AG08396 (cell line): ENCODE data around the gene SIM2.

ENCODE experiments used
- DNase-seq: peaks from one replicate; pipeline ENCODE4 v3.0.0; 2012; ENCODE audit warnings: low spot score, mixed read lengths

The SIM2 gene

DNA sequence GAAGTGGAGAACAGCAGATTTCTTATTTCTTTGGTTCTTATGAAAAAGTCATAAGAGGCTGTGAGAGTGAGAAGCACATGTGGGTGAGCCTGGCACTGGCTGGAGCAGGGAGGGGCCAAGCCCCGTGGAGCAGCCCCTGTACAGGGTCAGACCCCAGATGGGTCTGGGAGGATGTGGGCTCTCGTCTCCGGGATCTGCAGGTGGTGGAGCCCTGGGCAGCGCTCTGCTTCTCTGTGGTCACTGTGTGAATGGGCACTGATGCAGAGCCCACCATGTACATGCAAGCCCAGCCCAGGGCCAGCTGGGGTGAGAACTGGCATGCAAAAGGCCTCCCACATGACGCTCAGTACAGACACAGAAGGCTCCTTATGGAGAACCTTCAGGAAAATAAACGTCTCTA is 67.6 kb downstream of the SIM2 start:
- no peak for DNase-seq

DNA sequence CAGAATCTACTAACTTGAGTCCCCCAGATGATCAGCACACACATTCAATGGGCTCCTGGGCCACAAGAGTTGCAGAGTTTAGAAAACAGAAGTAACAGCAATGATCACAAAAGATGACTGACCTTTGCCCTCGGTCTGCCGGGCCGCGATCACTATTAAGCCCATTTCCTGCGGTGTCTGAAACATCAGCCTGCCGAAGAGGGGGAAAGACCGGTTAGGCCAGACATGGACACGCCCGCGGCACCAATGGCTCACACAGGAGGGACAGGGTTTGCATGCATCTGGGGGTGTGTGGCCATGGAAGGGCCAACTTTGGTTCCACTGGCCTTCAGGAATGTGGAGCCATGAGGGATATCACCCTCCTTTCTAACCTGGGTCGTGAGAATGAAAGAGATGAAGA is 68.2 kb downstream of the SIM2 start:
- DNase-seq, result no peak

DNA sequence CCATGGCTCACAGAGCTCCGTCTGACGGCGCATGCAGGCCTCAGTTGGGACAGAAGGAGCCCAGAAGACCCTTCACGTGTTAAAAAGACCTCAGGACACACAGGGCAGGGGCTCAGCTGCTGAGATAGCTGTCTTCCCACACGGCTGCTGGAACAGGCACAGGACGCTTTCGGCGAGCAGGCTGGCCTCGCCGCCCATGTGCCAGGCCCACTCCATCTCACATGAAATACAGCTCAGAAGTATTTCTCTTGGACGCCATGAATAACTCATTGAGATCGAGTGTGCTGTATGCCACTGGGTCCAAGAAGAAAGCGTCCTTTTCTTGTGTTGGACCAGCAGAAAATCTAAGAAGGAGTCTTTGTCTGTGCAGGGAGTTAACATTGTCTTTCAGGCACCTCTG is 69.6 kb downstream of the SIM2 start:
- DNase-seq, result no peak

DNA sequence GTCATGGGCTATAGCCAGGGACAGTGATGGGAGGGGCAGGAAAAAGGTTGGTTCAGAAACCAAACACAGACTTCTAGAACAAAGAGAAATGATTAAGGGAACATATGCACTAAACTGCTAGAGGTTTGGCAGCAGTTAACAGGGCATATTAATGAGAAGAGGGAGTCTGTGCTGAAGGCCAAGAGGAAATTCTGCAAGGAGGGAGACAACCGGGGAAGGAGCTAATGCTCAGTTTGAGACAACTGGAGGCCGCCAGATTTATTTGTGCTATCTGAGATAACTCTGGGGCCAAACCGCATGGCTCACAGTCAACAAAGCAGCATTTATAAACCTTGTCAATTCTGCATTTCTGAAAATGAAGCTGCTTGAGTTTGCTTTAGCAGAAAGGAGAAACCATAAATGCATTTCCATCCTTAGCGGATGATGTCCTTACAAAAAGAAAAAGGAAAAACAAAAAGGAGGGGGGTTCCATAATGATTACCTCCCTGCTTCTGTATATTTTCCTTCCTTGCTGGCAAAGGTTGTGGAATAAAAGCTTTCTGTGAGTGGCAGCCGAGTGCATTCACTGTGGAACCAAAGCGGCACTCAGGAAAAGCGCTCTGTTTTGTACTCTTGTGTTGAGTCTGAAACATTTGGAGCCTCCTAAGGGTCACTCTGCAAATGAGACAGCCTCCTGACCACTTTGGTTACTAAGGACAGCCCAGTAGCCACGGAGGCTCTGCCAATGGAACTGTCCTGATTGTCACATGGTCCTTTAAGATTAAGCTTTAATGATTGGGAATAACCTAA is 70.3 kb downstream of the SIM2 start:
- DNase-seq, result peak; percentile 25

DNA sequence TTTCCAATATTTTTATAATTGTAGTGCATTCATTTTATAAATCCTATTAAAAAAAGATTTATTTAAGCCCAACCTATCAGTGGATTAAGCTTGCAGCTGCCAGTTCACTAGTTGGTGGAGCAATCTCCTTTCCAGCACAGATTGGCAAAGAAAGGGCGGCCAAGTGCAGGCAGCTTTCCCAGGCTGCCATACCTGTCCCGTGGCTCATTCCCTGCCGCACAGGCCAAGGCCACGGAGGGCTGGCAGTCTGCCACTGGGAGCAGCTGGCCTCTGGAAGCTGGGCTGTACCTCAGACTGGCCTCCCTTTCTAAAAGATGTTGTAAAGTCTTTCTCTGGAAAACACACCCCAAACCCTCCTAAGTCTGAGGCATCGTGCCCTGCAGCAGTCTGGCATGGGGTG is 74.2 kb downstream of the SIM2 start:
- DNase-seq, result peak; percentile 70

DNA sequence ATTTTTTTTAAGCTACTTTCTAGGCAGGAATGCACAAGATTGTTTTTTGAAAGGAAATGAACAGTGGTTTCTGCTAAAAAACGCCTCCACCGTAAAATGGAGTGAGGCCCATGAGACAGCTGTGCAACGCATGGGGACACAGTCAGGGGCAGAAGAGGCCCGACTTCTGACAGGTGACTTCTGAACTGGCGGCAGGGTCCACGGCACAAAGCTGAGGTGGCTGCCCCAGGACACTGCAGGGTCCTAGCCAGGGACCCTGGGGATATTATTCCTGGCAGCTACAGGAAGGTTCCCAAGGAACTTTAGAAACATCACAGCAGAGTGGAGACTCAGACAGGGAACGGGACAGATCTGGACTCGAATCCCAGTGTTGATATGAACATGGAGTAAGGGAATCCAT is 75.1 kb downstream of the SIM2 start:
- no peak for DNase-seq

DNA sequence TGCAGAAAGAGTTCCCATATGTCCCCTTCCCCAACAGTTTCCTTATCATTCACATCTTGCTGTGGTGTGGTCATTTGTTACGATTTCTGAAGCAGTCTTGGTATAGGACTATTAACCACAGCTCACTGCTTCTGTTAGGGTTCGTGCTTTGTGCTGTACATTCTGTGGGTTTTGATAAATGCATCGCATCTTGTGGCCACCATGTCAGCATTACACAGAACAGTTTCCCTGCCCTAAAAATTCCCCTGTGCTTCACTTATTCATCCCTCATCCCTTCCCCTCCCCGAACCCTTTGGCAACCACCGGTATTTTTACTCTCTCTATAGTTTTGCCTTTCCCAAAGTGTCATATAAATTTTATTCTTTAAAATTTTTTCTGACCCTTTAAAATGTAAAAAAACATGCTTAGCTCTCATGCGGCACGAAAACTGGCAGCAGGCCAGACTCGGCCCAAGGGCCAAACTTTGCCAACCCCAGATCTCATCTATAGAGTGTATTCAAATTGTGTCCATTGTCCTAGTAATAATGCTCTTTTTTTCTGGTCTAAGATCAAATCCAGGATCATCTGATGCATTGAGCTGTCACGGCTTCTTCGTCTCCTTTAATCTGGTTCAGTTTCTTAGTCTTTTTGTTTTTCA is 78.2 kb downstream of the SIM2 start:
- no peak for DNase-seq

DNA sequence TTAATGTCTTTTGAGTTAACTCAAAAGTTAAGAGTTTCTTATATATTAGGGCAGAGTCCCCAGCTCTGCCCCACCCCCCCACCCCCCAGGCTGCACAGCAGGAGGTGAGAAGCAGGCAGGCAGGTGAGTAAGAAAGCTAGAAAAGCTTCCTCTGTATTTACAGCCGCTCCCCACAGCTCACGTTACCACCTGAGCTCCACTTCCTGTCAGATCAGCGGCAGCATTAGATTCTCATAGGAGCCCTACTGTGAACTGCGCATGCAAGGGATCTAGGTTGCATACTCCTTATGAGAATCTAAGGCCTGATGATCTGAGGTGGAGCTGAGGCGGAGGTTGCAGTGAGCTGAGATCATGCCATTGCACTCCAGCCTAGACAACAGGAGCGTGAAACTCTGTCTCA is 81.9 kb downstream of the SIM2 start:
- DNase-seq, result no peak

DNA sequence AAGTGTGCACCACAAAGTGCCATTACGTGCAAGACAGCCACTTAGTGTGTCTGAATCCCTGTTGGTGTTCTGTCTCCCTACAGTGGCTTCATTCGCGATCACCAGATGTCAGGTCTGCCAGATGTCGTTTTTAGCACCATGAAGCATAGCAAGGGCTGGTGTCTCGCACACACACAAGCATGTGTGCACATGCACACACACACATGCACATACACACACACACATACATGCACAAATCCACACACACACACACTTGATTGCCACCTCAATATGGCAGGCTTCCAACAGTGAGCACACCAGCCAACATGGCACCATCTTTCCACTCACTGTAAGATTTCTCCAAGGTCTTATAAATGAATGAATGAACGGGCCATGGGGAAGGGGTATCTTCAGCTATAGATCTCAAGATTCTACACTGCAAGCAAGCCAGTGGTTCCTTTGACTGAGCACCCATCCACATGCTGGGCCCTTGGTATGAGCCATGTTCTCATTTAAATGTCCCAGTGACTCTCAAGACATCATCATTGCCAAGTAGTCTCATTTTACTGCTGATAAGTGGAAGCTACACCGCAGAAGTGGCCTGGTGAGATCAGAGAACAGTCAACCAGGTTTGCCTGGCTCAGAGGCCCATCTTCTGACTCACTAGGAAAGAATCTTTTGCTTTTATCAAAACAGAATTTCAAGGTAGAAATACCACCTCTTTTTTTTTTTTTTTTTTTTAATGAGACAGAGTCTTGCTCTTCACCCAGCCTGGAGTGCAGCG is 84.9 kb downstream of the SIM2 start:
- peak; percentile 39 for DNase-seq

DNA sequence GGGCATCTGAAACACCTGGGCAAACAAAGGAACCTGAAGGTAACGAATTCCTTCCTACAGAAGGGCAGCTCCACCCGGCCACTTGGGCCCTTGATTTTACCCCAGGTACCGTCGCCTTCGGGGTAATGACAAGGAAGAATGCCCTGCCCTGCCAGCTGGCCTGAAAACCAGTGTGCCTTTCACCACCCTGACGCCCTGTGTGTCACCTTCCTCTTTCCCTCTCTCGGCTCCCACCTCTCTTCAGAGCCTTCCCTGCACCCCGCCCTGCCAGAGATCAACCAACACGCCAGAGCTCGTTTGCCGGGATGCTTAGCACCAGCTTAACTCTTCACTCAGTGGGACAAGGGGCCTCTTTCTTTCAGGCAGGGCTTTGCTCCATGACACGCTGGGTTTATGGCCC is 86.0 kb downstream of the SIM2 start:
- DNase-seq, result no peak

DNA sequence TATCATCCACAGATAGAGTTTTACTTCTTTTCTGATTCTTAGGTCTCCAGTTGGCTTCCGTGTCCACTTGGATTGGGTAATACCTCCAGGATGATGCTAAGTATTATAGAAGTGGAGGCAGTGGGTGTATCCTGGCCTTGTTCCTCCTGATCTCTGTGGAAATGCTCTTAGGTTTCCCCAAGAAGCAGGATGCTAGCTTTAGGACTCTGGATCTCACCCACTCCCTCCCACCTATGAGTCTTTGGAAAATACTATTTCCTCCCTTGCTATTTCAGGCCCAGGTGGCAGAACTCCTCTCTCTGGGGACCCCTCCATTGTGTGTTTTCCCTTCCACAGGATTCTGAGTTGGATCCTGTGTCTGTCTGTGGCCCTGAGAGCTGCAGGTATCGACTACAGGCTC is 86.7 kb downstream of the SIM2 start:
- DNase-seq, result no peak

DNA sequence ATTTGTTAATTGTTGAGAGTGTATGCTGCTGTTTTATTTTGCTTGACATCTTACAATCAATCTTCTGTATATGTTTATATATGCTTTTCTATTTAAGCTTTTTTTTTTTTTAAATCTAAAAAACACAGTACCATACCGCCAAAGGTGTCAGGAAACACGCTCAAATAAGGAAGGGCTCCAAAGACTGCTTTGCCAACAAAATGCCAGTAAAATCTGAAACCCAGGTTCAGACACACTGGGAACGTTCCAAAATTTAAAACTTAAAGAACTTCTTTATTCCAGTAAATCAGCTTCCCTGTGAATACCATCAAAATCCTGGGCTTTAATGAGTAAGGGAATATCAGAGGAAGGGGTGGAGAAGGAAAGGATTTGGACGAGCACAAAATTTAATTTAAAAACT is 87.3 kb downstream of the SIM2 start:
- DNase-seq, result no peak

DNA sequence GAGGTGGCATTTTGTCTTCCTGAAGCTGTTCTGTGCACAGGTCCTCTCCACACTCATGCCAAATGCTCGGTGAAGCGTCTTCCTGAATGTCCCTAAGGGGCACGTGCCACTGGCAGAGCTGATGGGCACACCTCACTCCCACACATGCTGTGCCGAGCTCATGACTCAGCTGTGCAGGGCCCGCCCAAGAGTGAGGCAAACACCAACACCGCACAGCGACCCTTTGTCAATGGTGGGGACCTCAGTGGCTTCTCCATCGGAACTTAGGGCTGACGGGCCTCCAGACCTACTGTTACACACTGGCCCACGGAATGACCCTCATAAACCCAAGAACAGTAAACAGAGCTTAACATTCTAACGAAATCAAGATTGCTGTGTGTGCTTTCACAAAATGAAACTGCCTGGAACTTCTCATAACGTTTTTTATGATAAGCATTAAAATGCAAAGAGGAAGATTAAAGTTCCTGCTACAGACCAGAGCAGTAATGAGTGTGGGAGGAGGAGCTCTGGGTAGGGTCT is 89.3 kb downstream of the SIM2 start:
- DNase-seq, result no peak

DNA sequence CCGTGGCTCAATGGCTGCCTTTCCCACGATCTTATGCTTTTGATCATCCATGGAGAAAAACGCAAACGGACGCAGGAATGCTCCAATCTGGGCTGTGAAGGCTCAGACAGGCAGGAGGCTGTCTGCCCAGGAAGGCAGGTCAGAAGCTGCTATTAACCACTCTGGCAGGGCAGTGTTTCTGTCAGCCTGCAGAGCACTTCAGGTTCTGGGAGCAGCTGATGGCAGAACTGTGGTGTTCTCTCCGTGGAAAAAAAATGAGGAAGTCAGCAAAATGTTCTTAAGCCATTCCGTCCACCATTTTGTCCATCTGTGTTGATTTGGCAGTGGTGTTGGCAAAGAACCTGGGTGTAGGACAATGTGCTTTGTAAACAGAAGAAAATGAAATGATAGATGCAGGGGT is 91.7 kb downstream of the SIM2 start:
- no peak for DNase-seq

DNA sequence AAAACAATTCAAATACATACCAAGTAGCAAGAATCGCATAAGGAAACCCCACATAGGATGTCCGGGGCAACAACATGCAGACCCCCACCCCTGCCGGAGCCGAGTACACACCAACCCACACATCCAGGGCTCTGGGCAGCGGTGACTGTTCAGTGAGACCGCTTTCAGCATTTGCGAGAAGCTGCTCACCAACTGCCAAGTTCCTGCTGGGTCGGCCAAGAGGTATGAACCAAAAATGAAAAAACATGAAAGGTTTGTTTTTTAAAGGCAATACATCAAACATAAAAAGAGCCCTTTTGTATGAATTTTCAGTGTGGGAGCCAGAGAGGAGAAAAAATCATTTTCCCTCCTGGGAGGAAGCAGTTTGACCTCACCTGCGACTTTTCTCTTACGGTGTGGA is 92.3 kb downstream of the SIM2 start:
- no peak for DNase-seq

DNA sequence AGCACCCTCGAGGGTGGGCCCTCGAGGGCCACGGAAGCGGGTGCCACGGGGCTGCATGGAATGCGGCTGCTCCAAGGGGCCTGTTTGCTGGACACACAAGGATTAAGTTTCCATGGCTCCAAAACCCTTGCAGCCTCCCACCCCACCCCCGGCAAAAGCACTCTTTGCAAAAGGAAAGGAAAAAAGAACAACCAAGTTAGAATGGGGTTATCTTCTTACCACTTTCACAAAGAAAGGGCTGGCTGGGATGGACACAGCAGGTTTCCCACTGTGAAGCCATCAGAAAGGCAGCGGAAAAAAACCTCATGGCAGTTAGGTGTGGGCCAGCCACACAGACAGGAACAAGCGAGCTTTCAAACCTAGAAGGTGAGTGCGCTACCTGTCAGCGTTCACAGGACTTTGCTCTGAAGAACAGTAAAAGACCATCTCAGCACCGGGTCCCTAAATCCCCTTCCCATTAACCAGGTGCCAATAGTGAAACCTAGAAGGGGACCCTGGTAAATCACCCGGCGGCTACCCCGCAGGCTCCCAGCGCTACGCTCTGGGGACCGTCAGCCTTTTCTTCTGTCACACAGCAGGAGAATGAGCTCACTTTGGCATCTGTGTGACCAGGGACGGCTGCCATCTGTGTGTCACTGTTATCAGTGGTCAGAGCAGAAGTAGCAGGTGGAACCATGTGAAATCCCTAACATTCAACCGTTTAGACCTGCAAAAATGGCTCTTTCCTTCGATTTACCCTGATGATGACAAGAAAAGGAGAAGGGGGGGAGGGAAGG is 93.0 kb downstream of the SIM2 start:
- DNase-seq, result no peak

DNA sequence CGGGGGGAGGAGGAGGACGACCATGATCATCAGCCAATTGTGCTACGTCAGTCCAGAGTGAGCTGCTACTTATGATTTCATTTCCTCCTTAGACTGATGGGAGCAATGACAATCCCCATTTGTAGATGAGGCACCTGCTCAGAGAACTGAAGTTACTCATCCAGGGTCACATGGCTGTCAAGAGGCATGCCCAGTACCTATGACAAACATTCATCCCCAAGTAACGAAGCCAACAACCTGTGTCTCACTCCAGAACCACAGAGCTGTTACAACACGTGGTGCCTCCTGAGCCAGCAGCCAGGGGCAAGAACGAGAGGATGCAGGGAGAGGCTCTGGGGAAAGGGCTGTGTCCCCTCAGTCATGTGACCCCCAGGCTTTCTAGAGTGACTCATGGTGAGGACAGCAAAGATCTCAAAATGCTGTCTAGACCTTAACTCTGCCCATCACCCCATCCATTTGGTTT is 93.6 kb downstream of the SIM2 start:
- DNase-seq, result no peak

DNA sequence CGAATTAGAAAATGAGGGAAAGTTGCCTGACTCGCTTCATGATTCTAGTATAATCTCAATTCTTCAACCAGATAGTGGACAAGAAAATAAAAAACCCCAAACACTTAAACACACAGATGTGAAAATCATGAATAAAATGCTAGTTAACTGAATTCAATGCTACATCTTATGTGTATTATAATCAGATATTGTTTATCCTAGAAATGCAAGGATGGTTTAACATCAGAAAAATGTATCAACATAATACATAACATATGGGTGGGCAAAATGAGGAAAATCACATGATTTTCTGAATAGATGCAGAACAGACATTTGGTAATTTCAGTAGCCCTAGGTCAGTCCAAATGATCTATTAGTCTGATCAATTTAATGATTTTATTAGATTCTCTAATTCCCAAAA is 97.2 kb downstream of the SIM2 start:
- DNase-seq, result no peak

DNA sequence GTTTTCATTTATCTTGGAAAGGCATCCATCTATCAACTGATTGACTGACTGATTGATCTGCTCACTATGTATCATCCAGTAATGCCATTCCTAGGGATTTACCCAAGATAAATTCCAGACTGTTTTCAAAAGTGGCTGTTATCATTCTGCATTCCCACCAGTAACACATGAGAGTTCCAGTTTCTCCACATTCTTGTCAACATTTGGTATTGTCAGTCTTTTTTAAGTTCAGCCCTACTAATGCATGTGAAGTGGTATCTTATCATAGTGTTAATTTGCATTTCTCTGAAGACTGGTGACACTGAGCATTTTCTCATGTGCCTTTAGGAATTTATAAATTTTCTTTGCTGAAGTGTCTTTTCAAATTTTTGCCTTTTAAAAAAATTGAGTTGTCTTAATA is 99.6 kb downstream of the SIM2 start:
- no peak for DNase-seq
